HK-2 (cell line): ENCODE data around the gene MEGF11.
A peak's percentile ranks its signal among the peaks of the same experiment; 100 is the strongest.

Source experiments
- DNase-seq: peaks from one replicate; pipeline ENCODE4 v3.0.0-alpha.2; 2018; ENCODE audit not compliant: unreplicated experiment

MEGF11 gene

DNA sequence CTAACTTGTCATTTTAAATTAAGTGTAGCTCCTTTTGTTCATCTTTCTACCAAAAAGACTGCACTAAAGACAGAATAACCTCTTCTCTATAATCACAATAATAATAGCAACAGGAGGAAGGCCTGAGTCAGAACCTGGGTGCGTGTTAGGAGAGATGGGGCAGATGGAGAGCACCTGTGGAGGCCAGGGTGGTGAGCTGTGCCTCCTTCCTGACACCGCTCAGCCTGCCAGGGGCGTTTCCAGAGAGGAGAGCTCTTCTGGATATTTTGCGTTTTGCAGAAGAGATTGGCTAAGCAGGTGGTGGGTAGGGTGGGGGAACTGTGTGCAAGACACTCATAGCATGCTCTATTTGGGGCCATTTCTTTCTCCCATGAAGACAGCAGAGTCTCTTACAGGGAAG is 83.5 kb downstream of the MEGF11 start:
- DNase-seq = no peak

DNA sequence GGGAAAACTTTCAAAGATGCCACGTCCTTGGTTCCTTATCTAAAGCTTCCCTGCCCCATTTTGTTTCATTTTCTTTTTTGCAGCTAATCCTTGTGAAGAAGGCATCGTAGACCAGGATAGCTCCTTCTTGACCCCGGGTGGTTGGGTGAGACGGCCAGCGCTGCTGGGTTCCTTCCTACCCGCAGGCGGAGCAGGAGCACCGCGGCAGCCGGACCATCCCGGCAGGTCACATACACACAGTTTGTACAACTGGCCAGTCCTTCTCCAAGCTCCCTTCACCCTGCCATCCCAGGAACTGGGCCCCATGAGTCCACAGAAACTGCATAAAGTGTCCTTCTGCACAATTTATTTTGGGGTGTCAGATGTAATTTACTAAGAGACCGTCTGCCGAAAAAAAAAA is 83.9 kb downstream of the MEGF11 start:
- no peak for DNase-seq

DNA sequence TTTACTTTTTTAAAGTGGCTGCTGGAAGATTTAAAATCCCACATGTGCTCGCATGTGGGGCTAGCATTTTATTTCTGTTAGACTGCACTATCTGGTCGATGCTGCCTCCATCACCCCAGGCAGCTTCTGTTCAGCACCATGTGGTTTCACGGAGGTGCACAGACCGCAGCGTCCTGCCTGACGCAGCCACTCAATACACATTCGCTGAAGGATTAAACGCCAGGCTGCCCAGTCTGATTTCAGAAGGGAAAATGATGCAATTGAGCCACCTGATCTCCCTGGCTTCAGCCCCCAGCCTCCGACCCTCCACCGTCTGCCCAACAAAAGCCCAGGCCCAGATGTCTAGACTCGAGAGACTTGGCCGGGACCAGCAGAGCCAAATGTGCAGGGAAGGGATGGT is 84.5 kb downstream of the MEGF11 start:
- DNase-seq = no peak

- DNase-seq = no peak
Measured at GRCh38 chr15:66167854-66168253, 85.7 kb downstream of the MEGF11 start.

- DNase-seq = no peak
Measured at GRCh38 chr15:66165856-66166255, 87.7 kb downstream of the MEGF11 start.

- DNase-seq = no peak
Measured at GRCh38 chr15:66164788-66165187, 88.8 kb downstream of the MEGF11 start.

GRCh38 chr15:66163553-66163952 is 90.0 kb downstream of the MEGF11 start:
- no peak for DNase-seq

DNA sequence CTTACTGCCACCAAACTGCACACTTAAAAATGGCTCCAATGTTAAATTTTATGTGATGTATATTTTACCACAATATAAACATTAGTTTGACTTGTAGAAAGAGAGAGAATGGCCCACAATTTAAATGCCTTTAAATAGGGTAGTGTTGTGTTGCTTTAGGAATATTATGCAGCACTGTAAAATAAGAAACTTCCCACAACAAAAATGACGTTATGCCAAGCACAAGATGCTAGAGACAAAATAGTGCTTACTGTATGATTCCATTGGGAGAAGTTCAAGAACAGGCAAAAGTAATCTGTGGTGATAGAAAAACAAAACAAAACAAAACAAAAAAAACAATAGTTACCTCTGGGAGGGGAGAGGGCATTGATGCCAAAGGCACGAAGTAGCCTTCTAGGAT is 91.3 kb downstream of the MEGF11 start:
- DNase-seq = no peak

- DNase-seq = no peak
Measured at GRCh38 chr15:66161575-66162118, 91.9 kb downstream of the MEGF11 start.

GRCh38 chr15:66161108-66161507 is 92.4 kb downstream of the MEGF11 start:
- no peak for DNase-seq

DNA sequence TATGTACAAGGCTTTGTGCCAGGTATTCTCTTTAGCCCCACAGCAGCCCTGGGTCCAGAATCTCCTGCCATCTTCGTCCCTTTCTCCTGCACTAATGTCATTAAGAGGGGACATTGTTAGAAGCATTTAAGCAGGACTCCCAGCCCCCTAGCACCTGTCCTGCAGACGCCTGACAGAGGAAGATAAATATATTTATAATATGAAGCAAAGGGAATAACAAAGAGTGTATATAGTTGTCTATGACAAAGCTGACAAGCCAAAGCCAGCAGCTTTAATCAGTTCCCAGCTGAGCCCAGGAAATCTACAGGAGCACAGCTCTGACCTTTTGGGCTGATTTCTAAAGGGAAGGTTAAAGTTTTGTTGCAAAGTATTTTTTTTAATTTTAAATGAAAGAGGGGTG is 96.0 kb downstream of the MEGF11 start:
- DNase-seq = no peak

DNA sequence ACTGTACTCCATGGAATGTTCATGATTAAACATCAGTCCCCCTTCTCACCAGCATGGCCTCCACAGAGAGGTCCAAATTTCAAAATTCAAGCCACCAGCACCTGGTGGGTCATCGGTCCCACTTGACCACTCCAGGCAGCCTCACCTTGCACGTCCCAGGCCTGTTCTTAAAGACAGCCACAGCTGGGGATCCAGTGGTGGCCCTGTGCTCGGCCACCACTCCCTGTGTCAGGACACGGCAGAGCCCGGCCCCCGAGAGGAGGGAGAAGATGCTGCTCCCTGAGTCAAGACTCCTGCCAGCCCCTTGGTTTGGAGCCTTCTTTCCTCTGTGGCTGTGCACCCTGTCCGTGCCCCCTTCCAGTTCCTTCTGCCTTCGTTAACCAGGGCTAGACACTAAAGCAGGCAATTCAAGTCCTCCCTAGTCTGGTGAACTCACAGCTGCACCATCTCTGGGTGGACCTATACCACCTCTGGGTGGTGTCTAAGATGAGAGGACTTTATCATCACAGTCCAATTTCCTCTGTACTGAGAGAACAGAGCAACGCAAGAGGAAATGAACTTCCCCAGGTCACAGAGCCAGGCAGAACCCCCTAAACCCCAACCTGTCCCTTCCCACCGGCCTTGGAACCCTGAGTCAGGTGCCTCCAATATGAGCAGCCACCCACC is 97.1 kb downstream of the MEGF11 start:
- no peak for DNase-seq

DNA sequence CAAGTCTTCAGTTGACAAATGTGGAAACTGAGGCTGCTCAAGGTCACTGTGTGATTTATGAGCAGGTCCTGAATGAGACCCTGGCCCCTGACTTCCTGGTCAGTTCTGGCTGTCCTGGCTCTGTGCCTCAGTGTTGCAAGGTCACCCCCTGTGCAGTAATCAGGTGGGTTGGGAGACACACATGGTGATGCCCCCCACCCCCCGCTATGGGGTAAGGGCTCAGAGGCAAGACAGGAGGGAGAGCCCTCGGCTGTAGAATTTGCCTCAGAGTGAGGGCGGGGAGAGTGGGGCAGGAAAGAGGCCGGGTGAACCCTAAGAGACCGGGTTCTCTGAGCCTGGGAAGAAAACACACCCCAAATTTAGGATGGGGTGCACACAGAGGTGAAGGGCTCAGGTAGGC is 98.5 kb downstream of the MEGF11 start:
- DNase-seq = no peak

- DNase-seq = no peak
Measured at GRCh38 chr15:66154581-66154980, 99.0 kb downstream of the MEGF11 start.

GRCh38 chr15:66153549-66154415 is 99.8 kb downstream of the MEGF11 start:
- DNase-seq = no peak

DNA sequence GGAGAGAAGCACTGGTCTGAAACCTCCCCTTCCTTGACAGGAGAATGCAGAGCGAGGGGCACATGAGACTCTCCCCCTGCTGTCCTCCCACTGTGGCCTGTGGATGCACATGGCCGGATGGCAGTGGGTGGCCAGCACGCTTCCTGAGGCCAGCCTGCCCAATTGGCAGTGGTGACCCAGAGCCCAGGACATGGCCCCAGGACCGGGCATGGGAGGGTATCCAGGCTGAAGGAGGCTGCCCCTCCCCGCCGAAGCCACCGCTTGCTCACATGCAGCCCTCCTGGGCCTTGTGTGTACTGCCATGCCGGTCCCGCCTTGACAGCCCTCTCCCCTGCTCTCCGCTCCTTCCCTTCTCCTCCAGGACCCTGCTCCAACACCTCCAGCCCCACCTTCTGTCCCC is 100.9 kb downstream of the MEGF11 start:
- no peak for DNase-seq

- DNase-seq = no peak
Measured at GRCh38 chr15:66151809-66152208, 101.7 kb downstream of the MEGF11 start.

- no peak for DNase-seq
Measured at GRCh38 chr15:66149871-66150270, 103.7 kb downstream of the MEGF11 start.

- DNase-seq = no peak
Measured at GRCh38 chr15:66148187-66148586, 105.4 kb downstream of the MEGF11 start.

DNA sequence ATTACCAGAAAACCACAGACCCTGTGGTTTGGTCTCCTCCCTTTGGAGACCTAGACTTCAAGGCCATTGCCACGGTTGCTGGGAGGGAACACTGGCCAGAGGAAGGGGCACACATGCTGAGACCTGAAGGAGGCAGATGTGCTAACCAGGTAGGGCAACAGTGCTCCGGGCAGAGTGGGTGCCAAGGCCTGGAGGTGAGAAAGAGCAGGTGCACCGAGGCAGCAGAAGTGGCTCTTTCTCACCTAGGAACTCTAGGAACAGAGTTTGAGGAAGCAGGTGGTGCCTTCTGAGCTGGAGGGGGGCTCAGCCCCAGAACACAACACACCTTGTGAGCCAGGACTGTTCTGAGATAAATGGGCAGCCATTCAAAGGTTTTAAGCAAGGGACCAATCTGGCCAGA is 106.1 kb downstream of the MEGF11 start:
- DNase-seq = no peak

DNA sequence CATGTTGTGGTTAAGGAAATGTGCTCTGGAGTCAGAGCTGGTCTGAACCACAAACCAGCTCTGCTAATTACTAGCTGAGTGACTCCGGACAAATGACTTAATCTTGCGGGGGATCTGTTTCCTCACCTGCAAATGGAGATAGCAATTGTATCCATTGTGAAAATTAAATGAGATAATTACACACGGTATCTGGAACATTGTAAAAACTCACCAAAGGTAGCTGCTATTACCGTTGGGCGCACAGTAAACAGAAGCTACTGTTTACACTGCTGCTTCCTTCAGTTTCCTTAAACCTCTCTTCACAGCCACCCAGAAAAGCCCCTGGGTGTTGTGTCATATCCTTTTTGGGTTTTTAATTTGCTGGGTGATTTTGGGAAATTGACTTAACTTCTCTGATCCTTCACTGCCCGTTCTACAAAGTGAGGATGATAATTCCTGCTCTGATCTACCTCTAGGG is 107.8 kb downstream of the MEGF11 start:
- DNase-seq = no peak

DNA sequence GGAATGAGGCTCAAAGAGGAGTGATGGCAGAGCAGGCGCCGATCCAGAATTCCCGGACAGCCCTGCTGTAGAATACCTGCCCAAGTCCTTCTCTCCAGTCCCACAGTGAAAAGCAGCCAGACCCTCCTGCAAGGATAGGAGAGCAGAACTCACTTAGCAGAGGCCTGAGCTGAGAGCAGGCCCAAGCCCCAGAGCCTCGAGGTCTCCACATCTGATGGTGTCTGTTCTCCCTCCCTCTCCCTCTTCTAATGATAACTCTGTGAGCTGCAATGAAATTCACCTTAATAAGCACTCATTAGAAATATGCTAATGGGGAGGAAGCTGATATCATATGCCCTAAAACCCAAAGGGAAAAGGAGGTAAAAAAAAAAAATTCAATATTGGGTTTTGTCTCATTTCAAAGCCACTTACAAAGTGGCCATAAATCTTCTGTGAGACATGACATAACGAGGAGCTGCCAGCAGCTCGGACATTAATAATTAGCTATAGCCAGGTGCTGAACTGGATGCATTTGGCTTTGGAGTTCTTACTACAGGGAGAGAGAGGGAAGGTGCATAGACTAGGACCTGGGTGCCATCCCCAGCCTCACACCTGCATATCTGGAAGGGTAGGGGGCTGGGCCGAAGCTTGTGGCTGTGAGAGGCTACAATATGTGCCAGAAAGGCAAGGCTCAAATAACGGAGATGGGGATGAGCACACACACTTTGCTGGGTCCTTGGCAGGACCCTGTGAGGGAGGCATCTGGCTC is 108.4 kb downstream of the MEGF11 start:
- DNase-seq = peak; percentile 1
